Epidermal melanocyte (primary cell): ENCODE results near the gene ZNF35.
A peak's percentile ranks its signal among the peaks of the same experiment; 100 is the strongest.

ENCODE experiments used
- DNase-seq: peaks from one replicate; pipeline ENCODE4 v3.0.0; 2011; ENCODE audit warnings: low spot score; ENCODE audit not compliant: insufficient read length

ZNF35 gene

GRCh38 chr3:44682182-44682896 is 33.8 kb downstream of the ZNF35 start:
- no peak for DNase-seq

DNA sequence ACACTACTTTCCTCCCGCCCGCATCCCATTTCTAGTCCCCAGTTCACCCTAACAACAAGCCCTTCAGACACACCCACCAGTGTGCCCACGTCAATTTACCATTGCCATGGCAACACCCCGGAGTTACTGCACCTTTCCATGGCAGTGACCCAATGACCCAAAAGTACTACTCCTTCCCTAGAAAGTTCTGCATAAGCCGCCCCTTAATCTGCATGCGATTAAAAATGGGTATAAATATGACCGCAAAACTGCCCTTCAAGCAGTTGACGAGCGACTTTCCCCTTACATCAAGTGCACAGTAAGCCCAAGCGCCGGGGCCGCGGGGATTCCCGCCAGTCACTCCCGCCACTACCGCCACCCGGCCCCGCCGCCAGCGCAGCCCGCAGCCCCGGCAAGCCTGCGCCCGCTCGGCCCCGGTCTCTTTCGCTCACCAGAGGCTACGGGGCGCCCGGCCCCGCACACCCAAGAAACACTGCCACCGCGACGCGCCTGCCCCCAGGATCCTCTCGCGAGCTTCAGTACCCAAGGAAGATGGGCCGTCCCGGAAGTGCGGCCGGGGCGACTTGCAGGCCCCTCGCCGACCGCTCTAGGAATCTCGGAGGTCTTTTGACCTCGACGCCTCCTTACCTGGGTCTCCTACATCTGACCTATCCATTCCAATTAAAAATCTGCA is 36.7 kb downstream of the ZNF35 start:
- DNase-seq: peak; percentile 49

GRCh38 chr3:44687898-44688297 is 39.4 kb downstream of the ZNF35 start:
- DNase-seq: no peak
